Erythroblast (primary cell): Measurements from ENCODE around the gene SLC35F4.

Experiments
- GATA1 ChIP-seq: IDR thresholded peaks from 2 replicates; pipeline ENCODE4 v1.6.1; 2011; ENCODE audit warnings: low read depth, mild to moderate bottlenecking, control low read depth, low read length, moderate library complexity
- POLR2A ChIP-seq: IDR thresholded peaks from 2 replicates; pipeline ENCODE4 v1.6.1; 2011; ENCODE audit warnings: mild to moderate bottlenecking, low read length

GRCh38 chr14:57549016-57549564 lies 316.8 kb downstream of the SLC35F4 start:
- TF ChIP-seq POLR2A (no peak), GATA1 (no peak)
